Measurements from ENCODE around the gene SRRM2.

SRRM2 gene

DNA sequence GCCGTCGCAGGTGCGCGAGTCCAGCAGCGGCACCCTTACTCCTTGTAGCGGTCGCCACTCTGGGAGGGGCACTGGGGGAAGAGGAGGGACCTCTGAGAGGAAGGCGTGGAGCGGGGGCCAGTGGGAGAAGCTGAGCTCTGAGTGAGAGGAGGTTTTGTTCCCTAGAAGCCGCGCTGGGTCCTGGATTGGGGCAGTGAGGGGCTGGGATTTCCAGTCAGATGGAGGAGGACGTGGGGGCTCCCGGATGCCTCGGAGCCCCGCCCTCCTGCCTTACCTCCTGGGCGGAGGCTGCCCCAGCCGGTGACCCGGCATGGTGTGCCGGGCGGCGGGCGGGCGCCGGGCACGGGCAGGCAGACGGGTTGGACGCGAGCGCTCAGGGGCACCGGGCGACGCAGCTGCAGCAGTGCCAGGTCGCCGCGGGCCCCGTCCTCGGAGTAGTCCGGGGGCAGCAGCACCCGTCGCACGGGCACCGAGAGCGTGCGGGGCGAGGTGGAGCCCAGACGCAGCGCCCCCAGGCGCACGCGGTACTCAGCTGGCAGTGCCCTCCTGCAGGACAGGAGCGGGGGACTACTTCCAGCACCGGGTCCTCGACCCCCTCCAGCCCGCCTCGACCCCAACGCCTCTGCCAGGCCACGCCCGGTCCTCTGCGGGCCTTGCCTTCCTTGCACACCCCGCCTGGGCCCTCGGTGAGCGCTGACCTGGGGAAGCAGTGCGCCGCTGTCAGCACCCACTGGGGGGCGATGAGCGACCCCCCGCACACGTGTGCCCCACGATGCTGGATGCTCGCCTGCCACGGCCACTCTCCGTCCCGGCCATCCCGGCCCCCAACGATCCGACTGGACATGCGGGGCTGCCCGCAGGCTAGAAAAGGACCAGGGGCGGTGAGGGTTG lies 32.9 kb downstream of the SRRM2 start:
- no peaks in the 10 kb centered on the region for H3K4me1 ChIP-seq
- peaks cover 23% of the 10 kb centered on the region for H3K27me3 ChIP-seq
- H3K9me3 ChIP-seq = no peaks in the 10 kb centered on the region
- H3K36me3 ChIP-seq = no peaks in the 10 kb centered on the region
- no peak overlapping the region for H3K4me3 ChIP-seq (ENCODE audit: low read depth, low read length)
- TF ChIP-seq, protein P1, sequence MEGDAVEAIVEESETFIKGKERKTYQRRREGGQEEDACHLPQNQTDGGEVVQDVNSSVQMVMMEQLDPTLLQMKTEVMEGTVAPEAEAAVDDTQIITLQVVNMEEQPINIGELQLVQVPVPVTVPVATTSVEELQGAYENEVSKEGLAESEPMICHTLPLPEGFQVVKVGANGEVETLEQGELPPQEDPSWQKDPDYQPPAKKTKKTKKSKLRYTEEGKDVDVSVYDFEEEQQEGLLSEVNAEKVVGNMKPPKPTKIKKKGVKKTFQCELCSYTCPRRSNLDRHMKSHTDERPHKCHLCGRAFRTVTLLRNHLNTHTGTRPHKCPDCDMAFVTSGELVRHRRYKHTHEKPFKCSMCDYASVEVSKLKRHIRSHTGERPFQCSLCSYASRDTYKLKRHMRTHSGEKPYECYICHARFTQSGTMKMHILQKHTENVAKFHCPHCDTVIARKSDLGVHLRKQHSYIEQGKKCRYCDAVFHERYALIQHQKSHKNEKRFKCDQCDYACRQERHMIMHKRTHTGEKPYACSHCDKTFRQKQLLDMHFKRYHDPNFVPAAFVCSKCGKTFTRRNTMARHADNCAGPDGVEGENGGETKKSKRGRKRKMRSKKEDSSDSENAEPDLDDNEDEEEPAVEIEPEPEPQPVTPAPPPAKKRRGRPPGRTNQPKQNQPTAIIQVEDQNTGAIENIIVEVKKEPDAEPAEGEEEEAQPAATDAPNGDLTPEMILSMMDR (IDR thresholded peaks at IDR 0.05; ENCODE audit: low read depth, low read length) = no peak
- no peak for DNase-seq

DNA sequence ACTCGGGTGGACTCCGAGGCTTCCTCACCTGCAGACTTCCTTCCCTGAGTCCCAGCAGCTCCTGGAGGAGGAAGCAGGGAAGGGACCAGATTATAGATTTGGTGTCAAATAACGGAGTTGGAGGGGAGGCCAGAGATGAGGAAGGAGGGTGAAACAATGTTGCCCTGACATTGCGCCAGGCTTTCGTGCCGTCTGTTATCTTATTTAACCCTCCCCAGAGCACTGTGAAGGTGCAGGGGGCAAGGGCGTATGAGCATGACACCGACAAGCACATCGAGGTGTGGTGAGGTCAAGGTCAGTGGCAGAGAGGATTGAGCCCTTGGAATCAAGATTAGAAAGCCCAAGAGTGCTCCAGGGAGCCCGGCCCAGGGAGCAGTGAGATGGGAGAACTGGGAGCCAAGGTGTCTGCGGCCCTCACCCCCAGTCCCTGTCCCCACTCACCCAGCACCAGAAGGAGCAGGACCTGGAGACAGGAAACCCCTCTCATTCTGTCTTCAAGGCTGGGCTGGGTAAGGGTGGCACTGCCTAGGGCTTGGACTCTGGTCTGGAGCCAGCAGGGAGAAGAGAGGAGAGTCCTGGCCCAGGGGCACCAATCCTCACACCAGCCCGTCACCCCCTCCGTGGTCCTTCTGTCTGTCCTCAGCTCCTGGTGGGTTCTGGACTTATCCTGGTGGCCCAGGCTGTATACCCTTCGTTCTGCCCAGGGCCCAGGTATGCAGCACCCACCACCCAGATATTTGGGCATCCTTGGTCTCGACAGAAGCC lies 33.8 kb downstream of the SRRM2 start:
- TF ChIP-seq, protein P1 (IDR thresholded peaks at IDR 0.05; ENCODE audit: low read depth, low read length) = no peak
- H3K4me1 ChIP-seq = no peaks in the 10 kb centered on the region

DNA sequence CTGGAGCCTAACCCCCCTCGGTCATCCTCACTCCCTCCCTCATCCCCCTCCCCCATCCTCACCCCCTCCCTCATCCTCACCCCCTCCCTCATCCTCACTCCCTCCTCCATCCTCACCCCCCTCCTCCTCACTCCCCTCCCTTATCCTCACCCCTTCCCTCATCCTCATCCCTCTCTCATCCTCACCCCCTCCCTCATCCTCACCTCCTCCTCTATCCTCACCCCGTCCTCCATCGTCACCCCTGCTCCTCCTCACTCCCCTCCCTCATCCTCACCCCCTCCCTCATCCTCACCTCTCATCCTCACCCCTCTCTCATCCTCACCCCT lies 34.4 kb downstream of the SRRM2 start:
- TF ChIP-seq, protein P1 (IDR thresholded peaks at IDR 0.05; ENCODE audit: low read depth, low read length) = no peak
- Histone ChIP-seq H3K4me3 (ENCODE audit: low read depth, low read length) (no peak overlapping the region), H3K27me3 (peaks cover 38% of the 10 kb centered on the region), H3K4me1 (no peaks in the 10 kb centered on the region), H3K36me3 (no peaks in the 10 kb centered on the region), H3K9me3 (no peaks in the 10 kb centered on the region)
- DNase-seq = no peak

More for the DNA sequence above, 33.8 kb downstream of the SRRM2 start:
- Histone ChIP-seq H3K36me3 (no peaks in the 10 kb centered on the region), H3K27me3 (peaks cover 32% of the 10 kb centered on the region), H3K4me3 (ENCODE audit: low read depth, low read length) (no peak overlapping the region), H3K9me3 (no peaks in the 10 kb centered on the region)
- DNase-seq = no peak

DNA sequence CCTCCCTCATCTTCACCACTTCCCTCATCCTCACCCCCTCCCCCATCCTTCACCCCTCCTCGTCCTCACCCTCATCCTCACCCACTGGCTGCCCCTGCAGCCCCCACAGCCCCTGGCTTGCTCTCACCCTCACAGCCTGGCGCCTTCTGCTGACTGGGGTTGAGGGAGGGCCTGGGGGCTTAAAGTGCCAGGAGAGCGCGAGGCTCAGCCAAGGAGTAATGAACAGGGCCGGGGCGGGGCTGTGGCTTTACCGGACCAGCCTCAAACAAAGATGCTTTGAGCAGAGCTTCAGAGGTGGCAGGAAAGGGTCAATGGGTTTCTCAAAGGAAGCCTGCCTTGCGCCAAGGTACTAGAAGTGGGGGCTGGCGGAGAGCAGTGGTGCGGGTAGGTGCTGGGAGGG lies 35.0 kb downstream of the SRRM2 start, which contains the start of gene PRSS33:
PRSS33 (minus strand) TSS at position 155 of the 400 bp plus-strand sequence. CDS start 1,013 bp downstream, outside the sequence.
- no peak for DNase-seq
- H3K4me3 ChIP-seq (ENCODE audit: low read depth, low read length) = no peak within 1 kb of the TSS
- H3K9me3 ChIP-seq = no peaks in the 10 kb centered on the region
- TF ChIP-seq, protein P1 (IDR thresholded peaks at IDR 0.05; ENCODE audit: low read depth, low read length) = no peak
- peaks cover 43% of the 10 kb centered on the region for H3K27me3 ChIP-seq
- H3K36me3 ChIP-seq = no peaks in the 10 kb centered on the region
- no peaks in the 10 kb centered on the region for H3K4me1 ChIP-seq

DNA sequence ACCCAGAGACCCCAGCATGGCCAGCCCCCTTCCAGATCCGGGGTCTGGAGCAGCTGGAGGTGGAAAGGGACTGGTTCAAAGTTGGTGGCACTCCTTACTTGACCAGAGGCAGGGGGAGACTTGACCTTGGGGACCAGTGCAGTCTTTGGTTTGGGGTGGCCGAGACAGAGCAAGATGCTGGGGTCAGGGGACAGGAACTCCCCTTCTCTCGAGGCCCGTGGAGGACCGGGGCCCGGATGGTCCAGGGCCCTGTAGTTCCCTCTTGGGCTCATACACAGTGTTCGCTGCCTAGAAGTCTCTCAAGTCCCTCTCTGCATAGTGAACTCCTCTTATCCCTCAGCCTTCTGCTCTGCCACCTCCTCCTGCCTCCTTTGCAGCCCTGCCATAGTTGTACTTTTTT lies 35.5 kb downstream of the SRRM2 start:
- H3K36me3 ChIP-seq = no peaks in the 10 kb centered on the region
- H3K27me3 ChIP-seq = peaks cover 45% of the 10 kb centered on the region
- H3K4me3 ChIP-seq (ENCODE audit: low read depth, low read length) = no peak overlapping the region
- H3K4me1 ChIP-seq = no peaks in the 10 kb centered on the region
- TF ChIP-seq, protein P1 (IDR thresholded peaks at IDR 0.05; ENCODE audit: low read depth, low read length) = no peak
- H3K9me3 ChIP-seq = no peaks in the 10 kb centered on the region
- no peak for DNase-seq
